Activated T-cell treated with anti-CD3 and anti-CD28 coated beads for 1 hour (primary cell): ENCODE results near the gene FAM234B.

ENCODE experiments used
- DNase-seq: peaks from one replicate; pipeline ENCODE4 v3.0.0-alpha.2; 2020; ENCODE audit warnings: low read depth

The FAM234B gene

DNA sequence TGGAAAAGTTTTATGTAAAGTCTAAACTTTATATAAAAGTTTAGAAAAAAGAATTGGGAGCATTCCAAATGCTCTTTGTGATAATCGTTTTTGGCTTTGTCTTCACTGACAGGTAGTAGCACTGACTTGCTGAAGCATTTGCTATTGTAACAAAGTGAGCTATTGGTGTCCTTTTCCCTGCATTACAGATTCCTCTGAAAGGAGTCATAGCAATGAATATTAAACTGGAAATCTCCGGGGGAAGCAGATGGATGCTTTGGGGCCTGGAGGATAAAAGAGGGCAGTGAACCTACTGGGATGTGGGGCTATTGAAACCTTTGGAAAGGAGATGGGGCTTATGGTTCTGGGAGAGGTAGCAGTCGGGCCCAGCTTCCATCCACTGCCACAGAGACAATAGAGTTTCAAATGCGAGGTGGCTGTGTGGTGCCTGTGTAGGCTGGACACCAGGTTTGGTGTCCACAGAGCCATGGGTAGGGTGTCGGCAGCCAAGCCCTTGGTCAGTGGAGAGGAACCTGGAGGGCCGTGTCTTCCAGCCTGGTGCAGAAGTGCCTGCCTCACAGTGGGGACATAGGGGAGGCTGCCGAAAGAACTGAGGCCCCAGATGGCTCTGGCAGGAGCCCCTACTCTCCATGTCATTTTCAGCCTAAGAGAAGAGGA, 49.1 kb downstream of the FAM234B start:
- DNase-seq: no peak

DNA sequence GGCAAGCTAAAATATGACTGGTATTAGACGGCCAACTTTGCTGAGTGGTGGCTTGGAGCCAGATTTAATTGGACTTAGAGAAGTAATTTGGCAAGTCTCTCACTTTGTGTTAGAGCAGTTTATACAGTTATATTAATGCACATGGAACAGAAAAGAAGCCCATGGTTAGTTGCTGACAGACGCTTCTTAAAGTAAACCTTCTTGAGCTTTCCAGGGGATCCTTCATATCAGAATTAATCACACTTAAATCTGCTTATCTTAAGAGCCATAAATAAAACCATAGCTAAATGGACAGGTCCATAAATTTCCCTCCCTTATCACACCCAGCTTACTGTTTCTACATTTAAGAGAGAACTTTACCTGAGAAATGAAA, 49.7 kb downstream of the FAM234B start:
- no peak for DNase-seq

DNA sequence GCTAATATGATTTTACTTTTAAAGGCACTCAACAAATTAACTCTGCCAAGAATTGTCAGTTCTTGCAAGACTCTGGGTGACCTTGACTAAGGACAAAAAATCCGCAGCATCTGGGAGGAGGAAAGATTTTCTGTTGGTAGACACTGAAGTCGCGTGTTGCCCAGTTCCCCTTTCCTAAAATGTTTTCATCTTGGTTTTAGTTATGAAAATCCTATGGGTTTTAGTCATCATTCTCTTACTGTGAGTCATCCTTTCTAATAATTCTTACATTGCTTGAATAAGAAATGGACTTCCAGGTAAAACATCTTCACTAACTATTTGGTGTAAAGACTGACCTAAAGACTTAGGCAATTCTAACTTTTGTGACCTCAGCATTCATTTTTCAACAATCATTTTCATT, 50.2 kb downstream of the FAM234B start:
- no peak for DNase-seq

DNA sequence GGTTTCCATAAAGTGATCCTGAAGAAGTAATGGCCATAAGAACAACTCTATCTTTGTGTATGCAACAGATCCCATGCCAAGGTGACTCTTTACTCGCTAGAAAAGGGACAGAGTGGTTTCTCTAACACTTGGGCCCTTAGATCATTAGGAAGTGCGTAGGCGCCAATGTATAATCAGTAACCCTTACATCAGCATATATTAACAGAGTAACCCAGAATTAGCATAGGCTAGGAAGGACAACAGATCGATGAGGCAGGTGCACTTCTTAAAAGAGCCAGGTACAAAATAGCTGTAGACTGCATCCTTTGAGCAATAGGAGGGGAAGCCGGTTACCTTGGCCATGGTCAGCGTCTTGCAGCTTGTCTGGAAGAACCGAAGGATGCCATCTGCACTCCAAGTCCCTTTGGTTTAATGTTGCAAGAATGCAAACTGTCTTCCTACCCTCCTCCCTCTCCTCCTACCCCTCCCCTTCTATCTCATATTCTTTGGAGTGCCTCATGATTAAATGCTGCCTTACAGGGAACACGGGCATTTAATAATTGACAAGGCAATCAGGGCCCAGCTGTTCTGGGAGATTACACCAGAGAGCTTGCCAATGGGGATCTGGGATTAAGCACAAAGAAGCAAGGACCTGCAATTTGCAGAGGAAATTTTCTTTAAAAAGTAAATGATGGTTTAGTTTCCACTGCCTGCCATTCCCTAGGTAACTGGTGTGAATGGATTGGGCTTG, 51.2 kb downstream of the FAM234B start:
- DNase-seq: no peak

- no peak for DNase-seq
Observed at GRCh38 chr12:13097491-13098011, 53.4 kb downstream of the FAM234B start.

GRCh38 chr12:13099066-13099843, 55.1 kb downstream of the FAM234B start:
- no peak for DNase-seq

- no peak for DNase-seq
Observed at GRCh38 chr12:13099844-13100604, 55.8 kb downstream of the FAM234B start.

- no peak for DNase-seq
Observed at GRCh38 chr12:13100605-13100881, 56.4 kb downstream of the FAM234B start.

DNA sequence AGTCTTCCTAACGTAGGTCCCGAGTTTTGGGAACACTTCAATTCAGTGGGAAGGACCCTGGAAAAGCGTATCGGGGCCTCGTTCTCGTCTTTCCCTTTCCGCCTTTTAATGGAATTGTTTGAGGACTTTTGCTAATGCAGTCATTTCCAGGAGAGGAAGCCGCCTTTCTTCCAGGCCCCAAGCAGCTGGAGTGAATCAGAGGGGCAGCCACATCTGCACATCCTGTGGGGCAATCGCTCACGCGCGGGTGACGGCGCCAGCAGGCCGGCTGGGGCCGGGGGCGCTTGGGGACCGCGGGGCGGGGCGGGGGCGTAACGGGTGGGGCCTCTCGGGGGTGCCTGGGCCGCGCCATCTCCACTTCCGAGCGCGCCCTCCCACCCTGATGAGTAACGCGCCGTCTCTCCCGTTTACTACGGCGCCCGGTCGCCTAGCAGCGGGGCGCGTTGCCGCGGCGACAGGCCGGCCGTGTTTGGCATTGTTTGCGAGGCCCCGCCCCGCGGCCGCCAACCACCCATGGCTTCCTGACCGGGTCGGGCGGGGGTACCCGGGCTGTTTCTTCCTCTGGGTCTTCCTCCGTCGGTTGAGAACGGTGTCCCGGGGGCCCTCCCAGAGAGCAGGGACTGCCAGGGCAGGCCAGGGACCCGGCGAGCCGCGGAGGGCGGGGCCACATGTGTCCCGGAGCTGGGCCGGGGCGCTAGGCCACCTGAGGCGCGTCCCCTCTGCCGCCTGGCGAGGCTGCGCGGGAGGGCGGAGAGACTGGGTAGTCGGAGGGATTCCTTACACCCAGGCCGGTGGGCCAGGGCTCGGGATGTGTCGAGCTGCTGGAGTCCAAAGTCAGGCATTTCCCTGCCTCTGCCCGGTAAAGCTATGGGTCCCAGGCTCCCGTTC, 56.9 kb downstream of the FAM234B start:
- DNase-seq: peak; percentile 92

- no peak for DNase-seq
Observed at GRCh38 chr12:13101821-13102375, 57.7 kb downstream of the FAM234B start.

GRCh38 chr12:13102461-13103195, 58.4 kb downstream of the FAM234B start:
- DNase-seq: no peak

DNA sequence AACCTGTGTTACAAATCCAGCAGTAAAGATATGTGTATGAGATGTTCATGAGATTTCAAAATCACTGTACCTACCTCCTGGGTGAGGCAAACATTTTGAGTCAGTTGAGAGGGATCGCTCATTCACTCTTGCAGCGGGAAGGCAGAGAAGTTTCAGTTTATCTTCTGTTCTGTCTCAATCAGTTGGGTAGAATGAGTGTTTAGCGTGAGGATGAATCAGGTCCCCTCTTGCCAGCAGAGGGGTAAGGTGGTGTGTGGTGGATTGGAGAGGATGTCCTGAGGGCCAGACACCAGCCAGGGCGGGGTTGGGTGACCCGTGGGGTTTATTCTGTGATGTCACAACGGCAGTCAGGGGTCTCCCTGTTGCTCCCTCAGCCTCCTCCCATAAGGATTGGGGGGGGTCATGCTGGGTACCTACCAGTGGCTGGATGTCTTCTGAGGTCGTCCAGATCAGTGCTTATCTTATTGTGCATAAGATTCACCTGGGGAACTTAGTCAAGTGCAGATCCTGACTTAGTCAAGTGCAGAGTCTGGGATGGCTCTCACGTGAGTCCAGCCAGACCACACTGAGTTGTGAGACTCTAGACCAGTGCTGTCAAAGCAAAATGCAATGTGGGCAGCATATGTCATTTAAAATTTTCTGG, 59.3 kb downstream of the FAM234B start, which contains the start of gene GSG1:
Gene GSG1 (minus strand): TSS at position 277 of the 643 bp plus-strand sequence. CDS start 155 bp downstream, at position 122.
- no peak for DNase-seq

DNA sequence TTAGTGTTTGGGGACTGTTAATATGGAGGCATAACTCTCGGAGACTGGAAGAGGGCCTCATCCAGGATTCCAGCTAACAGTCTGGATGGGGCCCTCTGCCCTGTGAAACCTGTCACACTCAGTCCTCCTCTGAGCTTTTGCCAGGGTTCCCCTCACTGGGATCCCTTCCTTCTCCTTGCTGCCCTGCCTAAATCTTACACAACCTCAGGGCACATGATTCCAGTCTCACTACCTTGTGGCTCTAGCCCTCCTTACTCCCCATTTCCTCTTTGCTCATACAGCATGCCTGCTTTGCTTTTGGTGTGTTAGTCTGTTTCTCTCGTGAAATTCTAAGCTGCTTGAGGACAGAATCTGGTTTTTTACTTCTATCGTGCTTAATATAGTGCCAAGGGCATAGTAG, 60.2 kb downstream of the FAM234B start:
- DNase-seq: no peak

DNA sequence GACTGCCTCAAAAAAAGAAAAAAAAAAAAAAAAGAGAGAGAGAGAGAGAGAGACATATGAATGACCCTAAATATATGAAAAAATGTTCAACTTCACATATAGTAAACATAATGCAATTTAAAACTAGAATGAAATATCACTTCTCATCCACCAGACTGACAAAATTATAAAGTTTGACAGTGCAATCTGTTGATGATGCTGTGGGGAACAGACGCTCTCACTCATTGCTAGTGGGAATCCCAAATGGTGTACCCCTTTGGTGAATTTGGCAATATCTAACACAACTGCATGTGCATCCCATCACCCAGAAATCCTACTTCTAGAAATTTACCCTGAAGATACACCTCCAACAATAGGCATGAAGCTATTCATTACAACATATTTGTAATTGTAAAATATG, 61.6 kb downstream of the FAM234B start:
- no peak for DNase-seq

- DNase-seq: no peak
Observed at GRCh38 chr12:13106666-13107065, 62.5 kb downstream of the FAM234B start.

GRCh38 chr12:13112968-13113367, 68.8 kb downstream of the FAM234B start:
- DNase-seq: no peak

DNA sequence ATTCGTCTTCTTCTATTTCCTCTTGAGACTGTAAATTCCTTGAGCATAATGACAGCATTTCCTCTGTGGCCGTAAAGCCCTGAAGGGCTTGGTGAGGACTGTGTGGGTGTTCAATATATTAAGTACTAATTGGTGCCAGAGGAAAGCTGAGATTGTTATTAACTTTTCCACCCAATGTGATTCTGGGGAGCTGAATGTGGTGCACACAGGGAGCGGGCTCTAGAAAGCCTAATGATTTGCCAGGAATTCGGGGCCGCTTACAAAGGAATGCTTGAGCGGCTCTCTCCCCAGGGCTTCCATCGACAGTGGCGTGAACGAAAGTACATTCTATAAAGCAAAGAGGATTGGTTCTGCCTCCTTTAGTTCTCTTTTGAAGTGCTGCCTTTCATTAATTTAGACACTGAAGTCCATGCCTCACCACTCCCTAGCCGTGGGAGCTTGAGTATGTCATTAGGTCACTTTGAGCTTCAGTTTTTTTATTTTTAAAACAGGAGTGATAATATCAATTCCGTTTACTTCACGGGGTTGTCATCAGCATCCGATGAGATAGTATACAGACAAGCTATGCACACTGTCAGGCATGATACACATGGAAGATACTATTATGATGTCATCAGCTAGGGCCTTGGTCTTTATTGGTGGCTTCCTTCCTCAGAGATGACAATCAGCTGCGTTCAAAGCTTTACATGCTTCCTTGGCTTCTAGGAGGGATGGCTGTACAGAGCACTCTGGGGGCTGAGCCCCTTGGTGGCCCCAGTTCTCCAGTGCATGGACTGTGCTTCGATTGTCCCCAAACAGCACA, 70.3 kb downstream of the FAM234B start:
- no peak for DNase-seq

GRCh38 chr12:13116259-13116658, 72.1 kb downstream of the FAM234B start:
- no peak for DNase-seq

GRCh38 chr12:13117029-13117428, 72.8 kb downstream of the FAM234B start:
- no peak for DNase-seq
